WTC11 (cell line): ENCODE measurements around the gene FBN2. TPM values are rescaled to one million over a fixed set of nuclear protein-coding genes. Genes with fewer than 3 reads are reported as not detected.

Experiments
- ATAC-seq: fragments of 200-7000 bp; cut with Tn5 transposase; 2 replicates; pipeline ENCODE4 v1.10.0; 2021; ENCODE audit warnings: mild to moderate bottlenecking, moderate library complexity
- CTCF ChIA-PET: fragments of 300-600 bp; sonication (Branson Sonifier 250); formaldehyde crosslinking; loops from one replicate; lab custom pipeline; 2021; ENCODE audit warnings: antibody characterized with exemption; lab: Charles Lee
- POLR2A ChIA-PET: fragments of 350-600 bp; sonication (Branson Sonifier 250); formaldehyde crosslinking; loops from one replicate; lab custom pipeline; 2021; ENCODE audit warnings: antibody characterized with exemption; lab: Charles Lee
- DNase-seq: peaks from one replicate; pipeline ENCODE4 v3.0.0; 2021; ENCODE audit warnings: low spot score
- H3K27ac Mint-ChIP-seq: 2 replicates; pipeline ENCODE4 v1.8.0; 2021; ENCODE audit warnings: mixed read lengths
- H3K27me3 Mint-ChIP-seq: 2 replicates; pipeline ENCODE4 v1.8.0; 2021; ENCODE audit warnings: low read depth, mild to moderate bottlenecking, moderate library complexity, mixed read lengths
- H3K36me3 Mint-ChIP-seq: 2 replicates; pipeline ENCODE4 v1.8.0; 2021; ENCODE audit warnings: mixed read lengths
- H3K4me1 Mint-ChIP-seq: 2 replicates; pipeline ENCODE4 v1.8.0; 2022; ENCODE audit warnings: mixed read lengths
- H3K4me3 Mint-ChIP-seq: 2 replicates; pipeline ENCODE4 v1.8.0; 2021; ENCODE audit warnings: mild to moderate bottlenecking, moderate library complexity, mixed read lengths
- H3K9me3 Mint-ChIP-seq: 2 replicates; pipeline ENCODE4 v1.8.0; 2021; ENCODE audit warnings: mixed read lengths
- FOXJ3 ChIP-seq: sonication (generic); formaldehyde crosslinking; IDR thresholded peaks from 2 replicates; pipeline ENCODE4 v1.9.0; 2021; ENCODE audit warnings: missing genetic modification reagents, mild to moderate bottlenecking, borderline replicate concordance
- MXD4 ChIP-seq: fragments of 250-450 bp; sonication (Bioruptor Pico); IDR thresholded peaks from 2 replicates; pipeline ENCODE4 v1.8.0; 2021; ENCODE audit warnings: mild to moderate bottlenecking, moderate library complexity, borderline replicate concordance
- NR2C2 ChIP-seq: sonication (generic); formaldehyde crosslinking; IDR thresholded peaks from 2 replicates; pipeline ENCODE4 v1.8.0; 2022; ENCODE audit warnings: mild to moderate bottlenecking, missing genetic modification reagents
- PRDM15 ChIP-seq: sonication (generic); formaldehyde crosslinking; IDR thresholded peaks from 2 replicates; pipeline ENCODE4 v1.8.0; 2022; ENCODE audit warnings: missing genetic modification reagents
- ZNF671 ChIP-seq: fragments of 250-450 bp; sonication (Bioruptor Pico); IDR thresholded peaks from 2 replicates; pipeline ENCODE4 v1.8.0; 2021; ENCODE audit warnings: mild to moderate bottlenecking
- total RNA-seq: library from RNA; stranded (reverse); gene quantifications from 3 replicates; pipeline ENCODE4 v1.2.3, GENCODE V29; 2021
- TF ChIP-seq, protein P1 (sequence below): sonication (generic); formaldehyde crosslinking; IDR thresholded peaks from 2 replicates; pipeline ENCODE4 v1.8.0; 2022; ENCODE audit warnings: mild to moderate bottlenecking, missing genetic modification reagents
- TF ChIP-seq, protein P2 (sequence below): sonication (generic); formaldehyde crosslinking; IDR thresholded peaks from 2 replicates; pipeline ENCODE4 v1.8.1; 2022; ENCODE audit warnings: missing genetic modification reagents, borderline replicate concordance
- TF ChIP-seq, protein P3 (sequence below): sonication (generic); formaldehyde crosslinking; IDR thresholded peaks from 2 replicates; pipeline ENCODE4 v1.8.1; 2023; ENCODE audit warnings: mild to moderate bottlenecking, moderate library complexity, missing genetic modification reagents
- TF ChIP-seq, protein P4 (sequence below): sonication (generic); formaldehyde crosslinking; IDR thresholded peaks from 2 replicates; pipeline ENCODE4 v1.8.0; 2022; ENCODE audit warnings: mild to moderate bottlenecking, missing genetic modification reagents

The FBN2 gene
- total RNA-seq, 1 experiment from 2014 or later, result 56.7 TPM

DNA sequence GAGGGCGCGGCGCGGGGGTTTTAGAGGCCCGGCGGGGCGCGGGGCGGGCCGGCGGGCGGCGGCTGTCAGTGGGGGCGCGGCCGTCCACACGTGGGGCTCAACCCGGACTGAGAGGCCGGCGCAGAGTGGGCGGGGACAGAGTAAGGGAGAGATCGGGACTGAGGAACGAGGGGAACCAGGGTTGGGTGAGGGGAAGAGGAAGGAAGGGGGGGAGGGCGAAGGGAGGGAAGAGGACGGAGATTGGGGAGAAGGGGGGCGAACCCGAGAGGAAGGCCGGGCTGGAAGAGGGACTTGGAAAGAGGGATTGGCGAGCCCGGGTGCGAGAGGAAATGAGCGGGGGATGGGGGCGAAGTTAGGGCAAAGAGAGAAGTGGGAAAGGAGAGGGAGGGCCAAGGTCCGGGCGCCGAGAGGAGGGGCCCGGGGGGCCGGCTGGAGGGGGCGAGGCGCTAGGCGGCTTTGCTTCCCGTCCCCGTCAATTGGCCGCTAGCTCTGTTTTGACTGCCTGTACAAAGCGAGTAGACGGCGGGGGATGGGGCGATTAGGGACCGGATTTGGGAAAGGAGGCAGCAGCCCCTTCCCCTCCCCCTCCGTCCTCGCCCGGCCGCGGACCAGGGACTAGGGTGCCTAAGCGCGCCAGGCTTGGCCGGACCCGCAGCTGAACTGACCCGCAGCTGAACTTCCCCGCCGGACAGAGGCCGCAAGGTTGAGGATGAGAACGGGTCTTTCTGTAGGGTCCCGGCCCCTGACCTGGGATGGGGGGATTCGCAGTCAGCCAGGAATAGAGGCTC lies 399 bp upstream of the FBN2 start (continued):
- TF ChIP-seq, protein P1, sequence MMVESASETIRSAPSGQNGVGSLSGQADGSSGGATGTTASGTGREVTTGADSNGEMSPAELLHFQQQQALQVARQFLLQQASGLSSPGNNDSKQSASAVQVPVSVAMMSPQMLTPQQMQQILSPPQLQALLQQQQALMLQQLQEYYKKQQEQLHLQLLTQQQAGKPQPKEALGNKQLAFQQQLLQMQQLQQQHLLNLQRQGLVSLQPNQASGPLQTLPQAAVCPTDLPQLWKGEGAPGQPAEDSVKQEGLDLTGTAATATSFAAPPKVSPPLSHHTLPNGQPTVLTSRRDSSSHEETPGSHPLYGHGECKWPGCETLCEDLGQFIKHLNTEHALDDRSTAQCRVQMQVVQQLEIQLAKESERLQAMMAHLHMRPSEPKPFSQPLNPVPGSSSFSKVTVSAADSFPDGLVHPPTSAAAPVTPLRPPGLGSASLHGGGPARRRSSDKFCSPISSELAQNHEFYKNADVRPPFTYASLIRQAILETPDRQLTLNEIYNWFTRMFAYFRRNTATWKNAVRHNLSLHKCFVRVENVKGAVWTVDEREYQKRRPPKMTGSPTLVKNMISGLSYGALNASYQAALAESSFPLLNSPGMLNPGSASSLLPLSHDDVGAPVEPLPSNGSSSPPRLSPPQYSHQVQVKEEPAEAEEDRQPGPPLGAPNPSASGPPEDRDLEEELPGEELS (CRISPR knock-in tag), result no peak

DNA sequence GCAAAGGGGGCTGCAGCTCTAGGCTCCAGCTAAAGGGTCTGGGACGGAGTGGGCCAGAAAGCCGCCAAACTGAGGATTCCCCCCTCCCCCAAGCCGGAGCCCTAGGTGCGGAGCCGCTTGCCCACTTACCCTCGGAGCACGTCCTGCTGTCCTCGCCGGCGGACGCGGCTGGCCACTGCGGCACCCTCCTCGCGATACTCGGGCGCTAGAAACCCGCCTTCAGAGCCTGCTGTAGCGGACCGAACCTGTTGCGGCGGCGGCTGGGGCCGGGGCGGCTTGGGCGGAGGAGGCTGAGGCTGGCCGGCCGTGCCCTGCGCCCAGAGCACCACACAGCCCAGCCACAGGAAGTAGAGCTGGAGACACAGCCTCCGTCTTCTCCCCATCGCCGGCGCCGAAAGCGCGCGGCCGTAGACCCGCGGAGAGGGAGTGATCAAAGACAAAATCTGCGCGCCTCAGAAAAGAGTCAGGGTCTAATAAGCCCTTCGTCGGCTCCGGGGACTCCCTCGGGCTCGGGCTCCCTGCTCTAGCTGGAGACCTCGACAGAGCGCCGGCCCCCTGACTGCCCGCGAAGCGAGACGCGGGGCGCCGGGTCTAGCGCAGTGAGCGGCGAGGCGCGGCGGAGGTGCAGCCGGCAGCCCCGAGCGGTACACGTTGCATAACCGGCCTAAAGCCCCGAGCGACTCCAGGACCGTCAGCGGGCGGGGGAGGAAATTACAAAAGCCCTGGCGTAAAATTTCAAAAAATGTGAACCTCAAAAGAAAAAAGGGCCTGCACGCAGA lies 635 bp downstream of the FBN2 start:
- H3K27ac Mint-ChIP-seq, result no peak overlapping the region
- peaks cover 19% of the 10 kb centered on the region for H3K4me1 Mint-ChIP-seq
- ChIA-PET CTCF (interaction anchor here (1.3 to 1.6 kb wide), 6 partner anchors 9 to 336 kb away, joined by 3 to 5 read pairs (median 3); no protein-coding TSS in a partner anchor), POLR2A (interaction anchor here (0.6 to 1.1 kb wide), 2 partner anchors 82 to 234 kb away, joined by 3 to 6 read pairs; no protein-coding TSS in a partner anchor)
- peak; percentile 11 for ATAC-seq
- peaks cover 9% of the 10 kb centered on the region; the same call in 1 of the 2 replicates for H3K36me3 Mint-ChIP-seq
- peak; percentile 50 for DNase-seq
- H3K9me3 Mint-ChIP-seq, result no peaks in the 10 kb centered on the region; the same call in 1 of the 2 replicates
- H3K4me3 Mint-ChIP-seq, result peak overlapping the region; percentile 74
- TF ChIP-seq, protein P2, sequence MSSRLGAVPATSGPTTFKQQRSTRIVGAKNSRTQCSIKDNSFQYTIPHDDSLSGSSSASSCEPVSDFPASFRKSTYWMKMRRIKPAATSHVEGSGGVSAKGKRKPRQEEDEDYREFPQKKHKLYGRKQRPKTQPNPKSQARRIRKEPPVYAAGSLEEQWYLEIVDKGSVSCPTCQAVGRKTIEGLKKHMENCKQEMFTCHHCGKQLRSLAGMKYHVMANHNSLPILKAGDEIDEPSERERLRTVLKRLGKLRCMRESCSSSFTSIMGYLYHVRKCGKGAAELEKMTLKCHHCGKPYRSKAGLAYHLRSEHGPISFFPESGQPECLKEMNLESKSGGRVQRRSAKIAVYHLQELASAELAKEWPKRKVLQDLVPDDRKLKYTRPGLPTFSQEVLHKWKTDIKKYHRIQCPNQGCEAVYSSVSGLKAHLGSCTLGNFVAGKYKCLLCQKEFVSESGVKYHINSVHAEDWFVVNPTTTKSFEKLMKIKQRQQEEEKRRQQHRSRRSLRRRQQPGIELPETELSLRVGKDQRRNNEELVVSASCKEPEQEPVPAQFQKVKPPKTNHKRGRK (CRISPR knock-in tag), result 0 out of 2 replicates have a peak, but pooled peaks have one; percentile 8
- TF ChIP-seq FOXJ3 (CRISPR knock-in tag), result no peak
- TF ChIP-seq, protein P3, sequence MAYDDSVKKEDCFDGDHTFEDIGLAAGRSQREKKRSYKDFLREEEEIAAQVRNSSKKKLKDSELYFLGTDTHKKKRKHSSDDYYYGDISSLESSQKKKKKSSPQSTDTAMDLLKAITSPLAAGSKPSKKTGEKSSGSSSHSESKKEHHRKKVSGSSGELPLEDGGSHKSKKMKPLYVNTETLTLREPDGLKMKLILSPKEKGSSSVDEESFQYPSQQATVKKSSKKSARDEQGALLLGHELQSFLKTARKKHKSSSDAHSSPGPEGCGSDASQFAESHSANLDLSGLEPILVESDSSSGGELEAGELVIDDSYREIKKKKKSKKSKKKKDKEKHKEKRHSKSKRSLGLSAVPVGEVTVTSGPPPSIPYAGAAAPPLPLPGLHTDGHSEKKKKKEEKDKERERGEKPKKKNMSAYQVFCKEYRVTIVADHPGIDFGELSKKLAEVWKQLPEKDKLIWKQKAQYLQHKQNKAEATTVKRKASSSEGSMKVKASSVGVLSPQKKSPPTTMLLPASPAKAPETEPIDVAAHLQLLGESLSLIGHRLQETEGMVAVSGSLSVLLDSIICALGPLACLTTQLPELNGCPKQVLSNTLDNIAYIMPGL (CRISPR knock-in tag), result 0 out of 2 replicates have a peak, but pooled peaks have one; percentile 73
- TF ChIP-seq MXD4, result no peak
- TF ChIP-seq, protein P4, sequence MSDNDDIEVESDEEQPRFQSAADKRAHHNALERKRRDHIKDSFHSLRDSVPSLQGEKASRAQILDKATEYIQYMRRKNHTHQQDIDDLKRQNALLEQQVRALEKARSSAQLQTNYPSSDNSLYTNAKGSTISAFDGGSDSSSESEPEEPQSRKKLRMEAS (CRISPR knock-in tag), result 0 out of 2 replicates have a peak, but pooled peaks have one; percentile 12
- no peak for TF ChIP-seq ZNF671 (CRISPR knock-in tag)
- TF ChIP-seq PRDM15 (CRISPR knock-in tag), result no peak
- TF ChIP-seq NR2C2 (CRISPR knock-in tag), result no peak
- peaks cover 46% of the 10 kb centered on the region for H3K27me3 Mint-ChIP-seq
